HepG2 (cell line): ENCODE data around the gene PRR19. TPM values are rescaled to one million over a fixed set of nuclear protein-coding genes. Genes with fewer than 3 reads are reported as not detected.

ENCODE experiments used
- ARID2 ChIP-seq: sonication (generic); formaldehyde crosslinking; IDR thresholded peaks from 2 replicates; pipeline ENCODE4 v1.8.1; 2022; ENCODE audit warnings: mild to moderate bottlenecking, missing genetic modification reagents, borderline replicate concordance
- ARNTL ChIP-seq: sonication (generic); formaldehyde crosslinking; IDR thresholded peaks from 2 replicates; pipeline ENCODE4 v1.4.0; 2020; ENCODE audit warnings: mild to moderate bottlenecking, missing genetic modification reagents
- EP300 ChIP-seq, 3 experiments: sonication (generic) in 1 of 3; formaldehyde crosslinking in 1 of 3; IDR thresholded peaks; 2 replicates each; pipeline versions ENCODE4 v1.5.1 to v1.6.1; 2011 to 2020; ENCODE audit warnings: low read depth in 2 of 3, low read length in 2 of 3, borderline replicate concordance in 1 of 3, improper control_type of control experiment in 1 of 3, mild to moderate bottlenecking in 1 of 3, missing genetic modification reagents in 1 of 3, moderate library complexity in 1 of 3
- GTF2F1 ChIP-seq: fragments of 150-350 bp; IDR thresholded peaks from 2 replicates; pipeline ENCODE4 v1.6.1; 2014; ENCODE audit warnings: low read length
- HOXA7 ChIP-seq: sonication (generic); formaldehyde crosslinking; IDR thresholded peaks from 2 replicates; pipeline ENCODE4 v1.8.1; 2022; ENCODE audit warnings: mild to moderate bottlenecking, missing genetic modification reagents, moderate library complexity
- NFKB2 ChIP-seq: sonication (generic); formaldehyde crosslinking; IDR thresholded peaks from 2 replicates; pipeline ENCODE4 v1.4.0; 2020; ENCODE audit warnings: missing genetic modification reagents, borderline replicate concordance
- RAD51 ChIP-seq: fragments of 450-650 bp; IDR thresholded peaks from 2 replicates; pipeline ENCODE4 v1.6.1; 2016; ENCODE audit warnings: borderline replicate concordance
- ZNF256 ChIP-seq: sonication (generic); formaldehyde crosslinking; conservative IDR thresholded peaks from 2 replicates; pipeline ENCODE4 v1.4.0; 2020; ENCODE audit warnings: missing genetic modification reagents
- ZNF496 ChIP-seq: sonication (generic); formaldehyde crosslinking; IDR thresholded peaks from 2 replicates; pipeline ENCODE4 v1.8.1; 2023; ENCODE audit warnings: mild to moderate bottlenecking, moderate library complexity, missing genetic modification reagents; ENCODE audit not compliant: insufficient replicate concordance
- ZNF83 ChIP-seq: sonication (generic); formaldehyde crosslinking; IDR thresholded peaks from 2 replicates; pipeline ENCODE4 v1.4.0; 2020; ENCODE audit warnings: missing genetic modification reagents, mild to moderate bottlenecking, borderline replicate concordance
- polyA plus RNA-seq, 8 experiments: library from polyadenylated mRNA; depleted of rRNA in 3 of 8; stranded (reverse) in 7 of 8; unstranded in 1 of 8; fragments of >200 nt; fragmentation: Illumina TruSeq in 4 of 8; extraction: Trizol in 4 of 8; gene quantifications; 2 replicates each; pipeline versions ENCODE4 v1.2.1 to v1.2.3, GENCODE V29; 2011 to 2016; ENCODE audit warnings: low read depth in 4 of 8, missing spikeins in 1 of 8, mixed read lengths in 1 of 8; ENCODE audit not compliant: insufficient read depth in 1 of 8
- total RNA-seq, 5 experiments: library from RNA; depleted of rRNA; stranded (reverse); fragments of >200 nt; fragmentation: Illumina TruSeq; extraction: Trizol; gene quantifications; 2 replicates each; pipeline ENCODE4 v1.2.3, GENCODE V29; 2016; ENCODE audit warnings: low read depth in 1 of 5
- TF ChIP-seq, protein P1 (sequence below): sonication (generic); formaldehyde crosslinking; IDR thresholded peaks from 2 replicates; pipeline ENCODE4; 2020; ENCODE audit warnings: missing genetic modification reagents, mild to moderate bottlenecking, borderline replicate concordance
- TF ChIP-seq, protein P2 (sequence below): sonication (generic); IDR thresholded peaks from 2 replicates; pipeline ENCODE4 v1.6.1; 2016; ENCODE audit warnings: low read depth, borderline replicate concordance
- TF ChIP-seq, protein P3 (sequence below): sonication (generic); formaldehyde crosslinking; IDR thresholded peaks from 2 replicates; pipeline ENCODE4 v1.4.0; 2020; ENCODE audit warnings: missing genetic modification reagents
- TF ChIP-seq, protein P4 (sequence below): sonication (generic); formaldehyde crosslinking; IDR thresholded peaks from 2 replicates; pipeline ENCODE4 v1.4.0; 2020; ENCODE audit warnings: missing genetic modification reagents
- TF ChIP-seq, protein P5 (sequence below): sonication (generic); formaldehyde crosslinking; IDR thresholded peaks from 2 replicates; pipeline ENCODE4 v1.8.1; 2023; ENCODE audit warnings: missing genetic modification reagents, mild to moderate bottlenecking, borderline replicate concordance

Gene PRR19
- total and polyA plus RNA-seq, 2 of the 13 experiments (the other 11 are each of a cell fraction or from before 2014, with no cell fraction given) = 0.21 to 0.33 TPM

DNA sequence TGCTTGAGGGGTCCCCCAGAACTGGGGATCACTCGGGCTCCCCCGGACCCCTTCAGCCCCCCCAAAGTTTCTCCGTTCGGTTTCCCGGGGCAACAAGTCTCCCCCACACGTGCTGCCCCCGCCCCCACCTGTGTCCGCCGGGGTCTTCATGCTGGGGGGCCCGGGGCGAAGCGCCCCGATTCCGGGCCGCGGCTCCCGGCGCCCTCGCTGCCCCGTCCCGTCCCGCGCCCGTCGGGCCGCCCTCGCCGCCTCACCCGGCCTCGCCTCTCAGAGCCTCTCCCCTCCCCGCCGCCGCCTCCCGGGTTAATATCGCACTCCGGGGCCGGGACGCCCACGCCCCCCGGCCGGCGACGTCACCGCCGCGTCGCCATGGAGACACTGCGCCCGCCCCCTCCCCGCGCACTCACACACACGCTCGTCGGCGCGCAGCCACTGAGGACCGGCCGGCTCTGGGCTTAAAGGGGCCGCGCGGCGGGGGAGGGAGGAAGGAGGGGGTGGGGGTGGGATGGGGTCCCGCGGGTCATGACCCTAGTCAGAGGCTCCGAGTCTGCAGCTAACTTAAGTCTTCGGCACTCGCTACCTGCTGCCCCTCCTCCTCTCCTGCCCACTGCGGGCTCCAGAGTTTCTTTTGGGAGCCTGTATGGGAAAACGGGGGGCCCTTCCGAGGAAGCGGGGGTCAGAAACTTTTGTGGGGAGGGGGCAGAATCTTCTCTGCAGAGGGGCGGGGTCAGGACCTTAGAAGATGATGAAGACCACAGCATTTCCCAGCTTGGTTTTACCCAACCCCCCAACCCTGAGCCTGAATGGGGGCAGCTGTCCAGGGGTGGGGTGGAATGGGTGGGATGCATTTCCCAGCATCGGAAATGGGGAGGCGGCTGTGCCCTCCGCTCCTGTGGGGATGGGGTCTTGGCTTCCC lies 46.8 kb upstream of the PRR19 start, which contains the start of gene ERF (continued):
- TF ChIP-seq EP300 (IDR thresholded peaks at IDR 0.05; ENCODE audit: low read depth in 2 of 2, low read length in 2 of 2) = no peak
- no peak for TF ChIP-seq EP300 (CRISPR knock-in tag; IDR thresholded peaks at IDR 0.05; ENCODE audit: borderline replicate concordance)
- no peak for TF ChIP-seq ARID2 (CRISPR knock-in tag)
- TF ChIP-seq, protein P1, sequence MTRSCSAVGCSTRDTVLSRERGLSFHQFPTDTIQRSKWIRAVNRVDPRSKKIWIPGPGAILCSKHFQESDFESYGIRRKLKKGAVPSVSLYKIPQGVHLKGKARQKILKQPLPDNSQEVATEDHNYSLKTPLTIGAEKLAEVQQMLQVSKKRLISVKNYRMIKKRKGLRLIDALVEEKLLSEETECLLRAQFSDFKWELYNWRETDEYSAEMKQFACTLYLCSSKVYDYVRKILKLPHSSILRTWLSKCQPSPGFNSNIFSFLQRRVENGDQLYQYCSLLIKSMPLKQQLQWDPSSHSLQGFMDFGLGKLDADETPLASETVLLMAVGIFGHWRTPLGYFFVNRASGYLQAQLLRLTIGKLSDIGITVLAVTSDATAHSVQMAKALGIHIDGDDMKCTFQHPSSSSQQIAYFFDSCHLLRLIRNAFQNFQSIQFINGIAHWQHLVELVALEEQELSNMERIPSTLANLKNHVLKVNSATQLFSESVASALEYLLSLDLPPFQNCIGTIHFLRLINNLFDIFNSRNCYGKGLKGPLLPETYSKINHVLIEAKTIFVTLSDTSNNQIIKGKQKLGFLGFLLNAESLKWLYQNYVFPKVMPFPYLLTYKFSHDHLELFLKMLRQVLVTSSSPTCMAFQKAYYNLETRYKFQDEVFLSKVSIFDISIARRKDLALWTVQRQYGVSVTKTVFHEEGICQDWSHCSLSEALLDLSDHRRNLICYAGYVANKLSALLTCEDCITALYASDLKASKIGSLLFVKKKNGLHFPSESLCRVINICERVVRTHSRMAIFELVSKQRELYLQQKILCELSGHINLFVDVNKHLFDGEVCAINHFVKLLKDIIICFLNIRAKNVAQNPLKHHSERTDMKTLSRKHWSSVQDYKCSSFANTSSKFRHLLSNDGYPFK (CRISPR knock-in tag) = no peak
- no peak for TF ChIP-seq RAD51
- TF ChIP-seq, protein P2, sequence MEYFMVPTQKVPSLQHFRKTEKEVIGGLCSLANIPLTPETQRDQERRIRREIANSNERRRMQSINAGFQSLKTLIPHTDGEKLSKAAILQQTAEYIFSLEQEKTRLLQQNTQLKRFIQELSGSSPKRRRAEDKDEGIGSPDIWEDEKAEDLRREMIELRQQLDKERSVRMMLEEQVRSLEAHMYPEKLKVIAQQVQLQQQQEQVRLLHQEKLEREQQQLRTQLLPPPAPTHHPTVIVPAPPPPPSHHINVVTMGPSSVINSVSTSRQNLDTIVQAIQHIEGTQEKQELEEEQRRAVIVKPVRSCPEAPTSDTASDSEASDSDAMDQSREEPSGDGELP = no peak
- no peak for TF ChIP-seq ZNF83 (CRISPR knock-in tag)
- no peak for TF ChIP-seq ZNF496 (CRISPR knock-in tag)
- TF ChIP-seq, protein P3, sequence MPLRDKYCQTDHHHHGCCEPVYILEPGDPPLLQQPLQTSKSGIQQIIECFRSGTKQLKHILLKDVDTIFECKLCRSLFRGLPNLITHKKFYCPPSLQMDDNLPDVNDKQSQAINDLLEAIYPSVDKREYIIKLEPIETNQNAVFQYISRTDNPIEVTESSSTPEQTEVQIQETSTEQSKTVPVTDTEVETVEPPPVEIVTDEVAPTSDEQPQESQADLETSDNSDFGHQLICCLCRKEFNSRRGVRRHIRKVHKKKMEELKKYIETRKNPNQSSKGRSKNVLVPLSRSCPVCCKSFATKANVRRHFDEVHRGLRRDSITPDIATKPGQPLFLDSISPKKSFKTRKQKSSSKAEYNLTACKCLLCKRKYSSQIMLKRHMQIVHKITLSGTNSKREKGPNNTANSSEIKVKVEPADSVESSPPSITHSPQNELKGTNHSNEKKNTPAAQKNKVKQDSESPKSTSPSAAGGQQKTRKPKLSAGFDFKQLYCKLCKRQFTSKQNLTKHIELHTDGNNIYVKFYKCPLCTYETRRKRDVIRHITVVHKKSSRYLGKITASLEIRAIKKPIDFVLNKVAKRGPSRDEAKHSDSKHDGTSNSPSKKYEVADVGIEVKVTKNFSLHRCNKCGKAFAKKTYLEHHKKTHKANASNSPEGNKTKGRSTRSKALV (CRISPR knock-in tag) = no peak
- no peak for TF ChIP-seq GTF2F1
- TF ChIP-seq ZNF256 (CRISPR knock-in tag) = no peak
- no peak for TF ChIP-seq NFKB2
- TF ChIP-seq, protein P4, sequence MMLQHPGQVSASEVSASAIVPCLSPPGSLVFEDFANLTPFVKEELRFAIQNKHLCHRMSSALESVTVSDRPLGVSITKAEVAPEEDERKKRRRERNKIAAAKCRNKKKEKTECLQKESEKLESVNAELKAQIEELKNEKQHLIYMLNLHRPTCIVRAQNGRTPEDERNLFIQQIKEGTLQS (CRISPR knock-in tag) = no peak
- TF ChIP-seq HOXA7 (CRISPR knock-in tag) = no peak
- TF ChIP-seq, protein P5, sequence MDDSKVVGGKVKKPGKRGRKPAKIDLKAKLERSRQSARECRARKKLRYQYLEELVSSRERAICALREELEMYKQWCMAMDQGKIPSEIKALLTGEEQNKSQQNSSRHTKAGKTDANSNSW (CRISPR knock-in tag) = no peak
- TF ChIP-seq ARNTL (CRISPR knock-in tag) = no peak; the same call in 1 of the 2 replicates
